HK-2 (cell line): Measurements from ENCODE around the gene YBX1.
"Not testable (repeated sequence)": the region's sequence is repeated elsewhere in the genome, so short reads cannot be mapped to it uniquely, and the experiment has no call there.

Experiments
- DNase-seq: peaks from one replicate; pipeline ENCODE4 v3.0.0-alpha.2; 2018; ENCODE audit not compliant: unreplicated experiment

Gene YBX1

DNA sequence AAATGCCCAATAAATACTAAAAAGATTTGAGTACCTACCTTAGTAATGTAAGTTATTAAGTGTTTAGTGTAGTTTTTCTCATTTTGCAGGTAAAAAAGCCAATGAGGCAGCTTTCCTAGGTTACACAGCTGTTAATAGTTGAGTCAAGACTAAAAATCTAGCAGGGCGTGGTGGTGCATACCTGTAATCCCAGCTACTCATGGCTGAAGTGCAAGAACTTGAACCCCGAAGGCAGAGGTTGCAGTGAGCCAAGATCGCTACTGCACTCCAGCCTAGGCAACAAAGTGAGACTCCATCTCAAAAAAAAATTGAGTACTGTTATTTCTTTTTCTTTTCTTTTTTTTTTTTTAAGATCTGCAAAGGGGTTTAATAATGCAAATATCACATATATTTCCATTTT is 7.7 kb downstream of the YBX1 start:
- no peak for DNase-seq

DNA sequence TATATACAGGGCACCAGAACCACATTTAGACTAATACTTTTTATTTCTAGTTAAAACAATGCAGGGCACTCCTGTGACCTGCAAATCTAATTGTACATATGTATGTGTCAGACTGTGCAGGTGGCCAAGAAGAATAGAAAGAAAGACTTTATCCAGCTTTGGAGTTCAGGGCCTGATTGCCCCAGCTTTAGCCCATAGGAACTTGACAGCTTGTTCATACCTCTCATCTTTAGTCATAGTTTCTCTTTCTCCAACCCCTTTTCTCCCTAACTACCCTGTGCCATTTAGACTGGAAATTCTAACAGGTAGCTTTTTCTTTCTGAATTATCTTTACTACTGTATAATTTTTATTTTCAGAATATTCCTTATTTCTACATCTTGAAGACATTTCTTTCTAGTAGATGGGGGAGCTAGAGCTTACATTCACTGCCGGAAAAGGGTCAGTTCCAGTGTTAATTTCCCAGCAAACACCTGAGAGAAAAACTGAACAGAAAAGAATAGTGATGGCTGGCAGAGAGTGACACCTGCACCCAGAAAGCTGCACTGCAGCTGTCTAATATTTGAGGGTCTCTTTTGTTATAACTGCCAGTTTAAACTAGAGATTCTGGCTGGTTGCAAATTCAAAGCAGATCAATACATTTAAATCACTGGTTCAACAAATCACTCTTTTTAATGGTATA is 8.4 kb downstream of the YBX1 start:
- no peak for DNase-seq

- DNase-seq, result no peak
These were observed 8.9 kb downstream of the YBX1 start for GRCh38 chr1:42691157-42691498.

- DNase-seq, result no peak
These were observed 10.2 kb downstream of the YBX1 start for GRCh38 chr1:42692461-42692860.

- no peak for DNase-seq
These were observed 10.7 kb downstream of the YBX1 start for GRCh38 chr1:42692911-42693310.

- DNase-seq, result no peak
These were observed 16.0 kb downstream of the YBX1 start for GRCh38 chr1:42698081-42698813.

DNA sequence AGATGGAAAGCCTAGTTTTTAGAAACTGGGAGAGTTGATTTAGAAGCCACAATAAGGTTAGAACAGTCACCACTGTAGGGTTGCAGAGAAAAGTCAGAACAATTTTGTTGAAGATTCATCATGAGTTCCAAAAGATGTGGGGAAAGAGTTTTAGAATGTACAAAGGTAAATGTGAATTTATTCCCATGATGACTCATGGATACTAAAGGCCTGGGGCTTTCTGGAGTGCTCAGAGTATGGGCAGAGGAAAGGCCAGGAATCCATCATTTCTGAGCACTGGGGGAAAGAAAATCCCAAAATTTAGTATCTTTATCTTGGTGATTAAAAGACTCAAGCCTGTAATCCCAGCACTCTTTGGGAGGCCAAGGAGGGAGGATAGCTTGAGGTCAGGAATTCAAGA is 17.8 kb downstream of the YBX1 start:
- DNase-seq, result no peak

- no peak for DNase-seq
These were observed 21.8 kb downstream of the YBX1 start for GRCh38 chr1:42703888-42704464.

DNA sequence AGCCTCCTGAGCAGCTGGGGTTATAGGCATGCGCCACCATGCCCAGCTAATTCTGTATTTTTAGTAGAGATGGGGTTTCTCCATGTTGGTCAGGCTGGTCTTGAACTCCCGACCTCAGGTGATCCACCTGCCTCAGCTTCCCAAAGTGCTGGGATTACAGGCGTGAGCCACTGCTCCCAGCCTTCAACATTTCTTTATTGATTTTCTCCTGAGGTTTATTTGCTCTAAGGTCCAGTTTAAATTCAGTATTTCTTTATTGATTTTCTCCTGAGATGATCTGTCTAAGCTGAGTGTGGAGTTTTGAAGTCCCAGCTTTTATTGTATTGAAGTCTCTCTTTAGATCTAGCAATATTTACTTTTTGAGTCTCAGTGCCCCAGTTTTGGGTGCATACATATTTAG is 30.6 kb downstream of the YBX1 start:
- not testable (repeated sequence) for DNase-seq

DNA sequence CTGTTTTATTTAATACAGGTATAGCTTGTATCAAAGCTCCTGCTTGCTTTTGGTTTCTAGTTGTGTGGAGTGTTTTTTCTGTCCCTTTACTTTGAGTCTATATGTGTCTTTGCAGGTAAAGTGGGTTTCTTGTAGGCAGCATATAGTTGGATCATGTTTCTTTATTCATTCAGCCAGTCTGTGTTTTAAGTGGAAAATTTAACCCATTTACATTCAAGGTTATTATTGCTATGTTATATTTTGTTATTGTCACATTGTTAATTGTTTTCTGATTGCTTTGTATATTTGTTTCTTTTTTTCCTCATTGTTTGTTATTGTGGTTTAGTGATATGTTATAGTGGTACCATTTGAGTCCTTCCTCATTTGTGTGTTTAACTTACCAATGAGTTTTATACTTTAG is 31.1 kb downstream of the YBX1 start:
- no peak for DNase-seq

DNA sequence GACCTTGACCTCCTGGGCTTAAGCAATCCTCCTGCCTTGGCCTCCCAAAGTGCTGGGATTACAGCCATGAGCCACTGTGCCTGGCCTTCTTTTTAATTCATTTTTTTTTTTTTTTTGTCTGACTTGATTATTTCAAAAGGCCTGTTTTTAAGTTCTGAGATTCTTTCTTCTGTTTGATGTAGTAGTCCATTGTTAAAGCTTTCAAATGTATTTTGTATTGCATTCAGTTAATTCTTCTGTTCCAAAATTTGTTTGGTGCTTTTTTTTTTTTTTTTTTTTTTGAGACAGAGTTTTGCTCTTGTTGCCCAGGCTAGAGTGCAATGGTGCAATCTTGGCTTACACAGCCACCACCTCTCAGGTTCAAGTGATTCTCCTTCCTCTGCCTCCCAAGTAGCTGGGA is 32.2 kb downstream of the YBX1 start:
- not testable (repeated sequence) for DNase-seq

DNA sequence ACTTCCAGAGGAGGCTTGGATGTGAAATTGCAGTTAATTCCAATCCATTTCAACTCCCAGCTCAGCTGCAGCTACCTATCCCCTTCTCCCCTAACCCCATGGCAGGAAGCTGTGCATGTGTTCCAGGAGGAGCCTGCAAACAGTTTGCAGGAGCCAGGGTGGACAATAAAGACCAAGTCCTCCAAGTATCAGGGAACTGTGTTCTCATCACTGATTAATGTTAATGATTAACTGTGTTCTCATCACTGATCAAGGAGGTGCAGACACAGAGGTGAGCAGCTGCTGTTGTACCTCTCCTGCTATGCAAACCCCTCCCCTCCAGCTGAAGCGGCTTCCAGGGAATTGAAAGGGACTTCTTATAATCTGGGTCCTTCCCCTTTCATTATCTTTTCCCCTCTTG is 38.6 kb downstream of the YBX1 start:
- DNase-seq, result no peak

GRCh38 chr1:42721926-42722325 is 39.7 kb downstream of the YBX1 start:
- no peak for DNase-seq

DNA sequence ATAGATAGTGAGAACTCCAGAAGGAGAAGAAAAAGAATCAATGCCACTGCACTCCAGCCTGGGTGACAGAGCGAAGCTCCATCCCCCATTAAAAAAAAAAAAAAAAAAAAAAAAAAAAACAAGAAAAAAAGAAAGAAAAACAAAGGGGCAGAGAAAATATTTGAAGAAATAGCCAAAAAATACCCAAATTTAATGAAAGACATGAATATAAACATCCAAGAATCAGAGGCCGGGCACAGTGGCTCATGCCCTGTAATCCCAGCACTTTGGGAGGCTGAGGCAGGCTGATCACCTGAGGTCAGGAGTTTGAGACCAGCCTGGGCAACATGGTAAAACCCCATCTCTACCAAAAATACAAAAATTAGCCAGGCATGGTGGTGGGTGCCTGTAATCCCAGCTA is 40.2 kb downstream of the YBX1 start:
- DNase-seq, result not testable (repeated sequence)

GRCh38 chr1:42723511-42723910 is 41.3 kb downstream of the YBX1 start:
- no peak for DNase-seq

GRCh38 chr1:42725820-42726219 is 43.6 kb downstream of the YBX1 start:
- DNase-seq, result not testable (repeated sequence)

- DNase-seq, result no peak
These were observed 47.8 kb downstream of the YBX1 start for GRCh38 chr1:42730002-42730401.

- DNase-seq, result no peak
These were observed 48.8 kb downstream of the YBX1 start for GRCh38 chr1:42730988-42731387.

- DNase-seq, result no peak
These were observed 49.4 kb downstream of the YBX1 start for GRCh38 chr1:42731585-42731984.

DNA sequence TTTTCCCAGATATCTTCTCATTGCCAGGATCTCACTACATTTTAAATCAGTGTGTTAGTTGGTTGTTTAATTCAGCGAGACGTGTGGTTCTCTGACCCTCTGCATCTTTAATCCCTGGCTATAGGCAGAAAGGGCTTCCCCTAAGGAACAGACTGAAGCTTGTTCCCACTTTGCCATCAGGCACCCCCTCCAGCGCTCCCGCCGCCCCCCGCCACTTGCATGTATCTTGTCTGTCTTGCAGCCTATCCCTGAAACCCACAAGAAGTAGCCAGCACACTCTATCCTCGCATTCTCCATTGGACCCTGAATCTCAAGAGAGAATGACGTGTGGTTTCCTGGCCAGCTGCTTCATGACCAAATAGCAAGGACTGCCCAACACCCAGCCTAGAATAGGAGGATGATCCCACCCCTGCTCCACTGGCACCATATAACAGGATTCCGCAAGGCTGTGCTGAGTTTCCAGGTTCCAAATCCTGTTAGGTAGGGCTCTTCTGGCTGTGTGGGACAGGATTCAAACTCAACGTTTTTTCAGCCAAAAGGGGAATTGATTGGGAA is 50.0 kb downstream of the YBX1 start:
- no peak for DNase-seq

DNA sequence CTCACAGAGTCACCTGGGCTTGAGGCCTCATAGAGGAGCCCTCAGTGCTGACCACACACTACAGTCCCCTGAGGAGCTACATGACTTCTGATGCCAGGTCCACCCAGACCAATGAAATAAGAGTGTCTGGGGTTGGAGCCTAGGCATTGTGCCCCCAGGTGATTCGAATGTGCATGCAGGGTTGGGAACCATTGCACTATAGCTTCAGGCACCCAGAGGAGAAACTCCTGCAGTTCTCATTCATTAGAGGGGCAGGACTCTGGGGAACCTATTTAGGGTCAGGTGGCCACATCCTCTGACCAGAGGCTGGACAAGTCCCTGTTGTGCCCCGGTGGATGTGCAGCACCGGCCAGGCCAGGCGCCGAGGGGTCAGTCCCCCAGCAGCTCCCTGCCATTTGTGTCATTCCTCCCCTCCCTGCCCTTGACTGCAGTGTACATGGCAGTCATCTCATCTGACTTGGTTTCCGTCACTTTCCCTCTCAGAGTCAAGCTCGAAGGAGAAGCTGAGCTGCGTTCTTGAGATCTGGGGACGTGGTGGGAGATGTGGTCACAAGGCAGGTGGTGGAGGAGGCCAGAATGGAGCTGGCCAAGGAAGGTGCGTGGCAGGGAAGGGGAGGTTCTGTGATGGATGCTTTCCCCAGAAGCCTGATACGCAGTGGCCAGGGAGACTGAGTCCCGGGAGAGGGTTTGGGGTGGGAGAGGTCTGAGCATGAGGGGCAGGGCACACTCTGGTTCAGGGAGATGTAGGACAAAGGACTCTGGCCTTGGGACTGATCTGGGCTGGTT is 51.4 kb downstream of the YBX1 start:
- DNase-seq, result no peak
